Measurements from ENCODE around the gene USP14. TPM values are rescaled to one million over a fixed set of nuclear protein-coding genes. Genes with fewer than 3 reads are reported as not detected.

The USP14 gene
- total RNA-seq, 1 experiment from 2014 or later, result 21.5 TPM

GRCh38 chr18:159933-160332 is 1.6 kb downstream of the USP14 start:
- no peak for DNase-seq (ENCODE audit: low spot score)

DNA sequence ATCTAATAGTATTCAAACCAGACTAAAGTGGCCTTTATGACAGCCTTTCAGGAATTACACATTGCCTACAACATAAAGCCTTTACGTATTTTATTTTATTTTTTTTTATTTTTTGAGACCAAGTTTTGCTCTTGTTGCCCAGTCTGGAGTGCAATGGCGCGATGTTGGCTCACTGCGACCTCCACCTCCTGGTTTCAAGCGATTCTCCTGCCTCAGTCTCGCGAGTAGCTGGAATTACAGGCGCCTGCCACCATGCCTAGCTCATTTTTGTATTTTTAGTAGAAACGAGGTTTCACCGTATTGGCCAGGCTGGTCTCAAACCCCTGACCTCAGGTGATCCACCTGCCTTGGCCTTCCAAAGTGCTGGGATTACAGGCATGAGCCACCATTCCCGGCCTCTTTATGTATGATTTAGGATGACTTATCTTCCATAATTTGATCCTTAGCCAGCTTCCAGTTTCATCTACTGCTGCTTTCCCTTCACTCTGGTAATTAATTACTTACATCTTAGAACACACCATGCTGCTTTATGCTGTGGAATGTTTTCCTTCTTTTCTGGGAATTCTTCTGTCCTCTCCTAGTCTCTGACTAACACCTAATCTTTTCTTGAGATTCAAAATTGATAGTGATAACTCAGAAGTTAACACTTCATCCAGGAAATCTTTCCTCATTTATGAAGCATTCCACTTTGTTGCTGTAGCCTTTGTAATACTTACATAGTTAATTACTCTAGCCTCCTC is 2.6 kb downstream of the USP14 start:
- no peak for DNase-seq (ENCODE audit: low spot score)

GRCh38 chr18:172361-172760 is 14.0 kb downstream of the USP14 start:
- DNase-seq (ENCODE audit: low spot score), result no peak

DNA sequence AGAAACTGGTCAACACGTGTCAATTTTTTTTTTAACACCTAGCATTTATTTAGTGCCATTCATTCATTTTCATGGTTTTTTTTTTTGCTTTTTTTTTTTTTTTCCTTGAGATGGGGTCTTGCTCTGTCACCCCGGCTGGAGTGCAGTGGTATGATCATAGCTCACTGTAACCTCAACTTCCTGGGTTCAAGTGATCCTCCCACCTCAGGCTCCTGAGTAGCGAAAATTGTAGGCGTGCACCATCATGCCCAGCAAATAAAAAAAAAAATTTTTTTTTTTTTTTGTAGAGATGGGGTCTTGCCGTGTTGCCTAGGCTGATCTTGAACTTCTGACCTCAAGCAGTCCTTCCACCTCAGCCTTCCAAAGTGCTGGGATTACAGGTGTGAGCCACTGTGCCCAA is 21.1 kb downstream of the USP14 start:
- no peak for DNase-seq (ENCODE audit: low spot score)

- no peak for DNase-seq (ENCODE audit: low spot score)
Measured at GRCh38 chr18:181711-182110, 23.4 kb downstream of the USP14 start.

DNA sequence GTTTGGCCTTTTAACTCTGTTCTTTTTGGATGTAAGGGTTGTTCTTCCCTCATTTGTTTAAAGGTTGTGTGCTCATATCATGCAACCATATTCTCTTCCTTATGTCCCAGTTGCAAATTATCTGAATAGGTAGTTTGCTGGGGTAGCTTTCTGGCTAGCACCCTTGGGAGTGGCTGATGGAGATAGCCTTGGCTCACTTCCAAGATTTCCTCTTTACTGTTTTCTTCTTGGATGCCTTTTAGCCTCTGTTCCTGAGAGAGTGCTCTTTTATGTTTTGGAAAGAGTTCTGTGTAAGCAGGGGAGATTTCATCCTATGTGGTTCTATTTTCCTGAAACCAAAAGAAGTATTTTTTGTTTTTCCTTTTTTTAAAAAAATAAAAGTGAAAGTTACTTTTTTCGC is 25.4 kb downstream of the USP14 start:
- DNase-seq (ENCODE audit: low spot score), result no peak

- no peak for DNase-seq (ENCODE audit: low spot score)
Measured at GRCh38 chr18:189254-189653, 30.9 kb downstream of the USP14 start.

GRCh38 chr18:191725-192124 is 33.4 kb downstream of the USP14 start:
- no peak for DNase-seq (ENCODE audit: low spot score)

- no peak for DNase-seq (ENCODE audit: low spot score)
Measured at GRCh38 chr18:192801-193200, 34.4 kb downstream of the USP14 start.

GRCh38 chr18:195651-196050 is 37.3 kb downstream of the USP14 start:
- no peak for DNase-seq (ENCODE audit: low spot score)

DNA sequence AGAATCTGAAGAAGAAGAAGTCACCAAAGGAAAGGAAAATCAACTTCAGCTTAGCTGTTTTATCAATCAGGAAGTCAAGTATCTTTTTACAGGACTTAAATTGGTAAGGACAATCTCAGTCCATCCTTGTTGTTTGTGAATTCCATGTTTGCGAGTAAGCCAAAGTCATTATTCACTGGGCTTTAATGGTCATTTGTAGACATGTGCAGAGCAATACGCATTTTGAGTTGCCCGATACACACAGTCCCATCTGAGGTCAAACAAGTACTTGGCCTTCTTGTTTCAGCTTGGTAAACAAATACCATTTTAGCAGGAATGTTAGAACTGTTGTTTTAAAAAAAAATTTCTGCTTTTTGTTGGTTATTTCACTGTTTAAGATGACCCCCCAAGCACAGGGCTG is 40.9 kb downstream of the USP14 start:
- DNase-seq (ENCODE audit: low spot score), result no peak

DNA sequence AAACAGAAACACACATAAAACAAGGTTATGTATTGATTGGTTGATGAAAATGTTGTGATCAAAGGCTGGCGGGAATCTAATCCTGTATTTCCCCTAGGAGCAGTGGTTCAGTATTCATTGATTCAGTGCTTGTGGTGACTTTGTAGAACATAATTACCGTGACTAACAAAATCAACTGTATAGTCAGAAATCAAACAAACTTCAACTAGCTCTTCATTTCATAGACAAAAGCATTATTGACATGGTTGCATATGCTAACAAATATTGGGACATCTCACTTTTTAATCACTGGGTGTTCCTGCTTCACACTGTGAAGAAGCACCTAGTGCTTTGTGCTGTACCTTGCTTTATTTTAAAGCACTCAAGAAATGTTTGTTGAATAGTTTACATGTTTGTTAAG is 41.4 kb downstream of the USP14 start:
- no peak for DNase-seq (ENCODE audit: low spot score)

GRCh38 chr18:210075-210474 is 51.7 kb downstream of the USP14 start:
- DNase-seq (ENCODE audit: low spot score), result no peak

GRCh38 chr18:210733-211132 is 52.4 kb downstream of the USP14 start:
- no peak for DNase-seq (ENCODE audit: low spot score)

- no peak for DNase-seq (ENCODE audit: low spot score)
Measured at GRCh38 chr18:211582-211981, 53.2 kb downstream of the USP14 start.

GRCh38 chr18:212780-213179 is 54.4 kb downstream of the USP14 start:
- no peak for DNase-seq (ENCODE audit: low spot score)

DNA sequence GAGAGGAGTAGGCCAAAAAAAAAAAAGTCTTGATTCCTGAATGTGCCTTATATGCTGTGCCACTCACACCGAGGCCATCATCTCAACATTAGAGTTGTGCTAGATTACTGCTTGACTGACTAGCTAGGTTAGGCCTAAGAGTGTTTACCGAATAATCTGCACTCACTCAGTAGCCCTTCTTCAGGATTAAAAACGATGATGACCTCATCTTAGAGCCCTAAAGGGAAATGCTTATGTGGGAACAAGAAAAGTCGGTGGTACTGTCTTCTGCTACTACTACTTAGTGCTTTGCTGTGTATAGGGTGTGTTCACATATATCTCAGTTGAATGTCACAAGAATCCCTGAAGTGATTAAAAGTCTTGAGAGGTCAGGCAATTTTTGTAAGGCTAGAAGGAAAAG is 55.1 kb downstream of the USP14 start:
- no peak for DNase-seq (ENCODE audit: low spot score)

DNA sequence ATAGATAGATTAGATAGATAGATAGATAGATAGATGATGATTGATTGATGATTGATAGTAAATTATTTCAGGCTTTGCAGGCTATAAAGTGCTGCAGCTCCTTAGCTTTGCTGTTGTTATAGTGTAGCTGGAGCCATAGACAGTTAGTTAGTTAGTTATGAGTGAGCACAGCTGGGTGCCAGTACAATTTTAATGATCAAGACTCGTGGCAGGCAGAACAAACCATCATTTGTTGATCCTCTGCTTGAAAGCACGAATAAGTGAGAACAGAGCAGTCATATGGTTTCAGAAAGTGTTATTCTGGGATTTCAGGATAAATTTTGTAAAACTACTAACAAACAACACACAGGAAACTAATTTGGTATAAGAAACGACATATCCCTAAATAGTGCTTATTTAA is 55.6 kb downstream of the USP14 start:
- DNase-seq (ENCODE audit: low spot score), result no peak

DNA sequence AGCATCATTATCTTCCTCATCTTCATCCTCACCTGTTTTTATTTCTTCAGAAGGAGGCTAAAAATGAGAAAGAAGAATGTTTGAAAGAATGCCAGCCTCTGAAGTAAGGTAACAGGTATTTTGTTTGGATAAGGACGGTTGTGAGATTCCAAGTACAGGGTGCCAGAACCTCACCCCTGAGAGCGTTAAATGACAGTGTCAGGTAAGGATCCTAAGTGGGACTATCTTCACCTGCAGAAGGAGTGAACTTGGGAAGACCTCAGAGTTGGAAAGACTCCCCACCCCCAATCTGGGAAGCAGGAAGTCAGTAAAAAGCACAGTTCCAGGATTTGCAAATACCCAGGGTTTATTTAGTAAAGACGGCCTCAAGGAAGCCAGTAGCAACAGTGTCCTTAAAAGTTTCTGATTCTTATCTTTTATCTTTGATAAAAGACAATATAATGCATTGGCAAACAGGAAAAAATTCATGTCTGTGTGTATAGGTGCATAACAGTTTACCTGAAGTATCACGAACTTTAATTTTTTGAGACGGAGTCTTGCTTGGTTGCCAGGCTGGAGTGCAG is 57.2 kb downstream of the USP14 start:
- DNase-seq (ENCODE audit: low spot score), result no peak

- no peak for DNase-seq (ENCODE audit: low spot score)
Measured at GRCh38 chr18:217532-218336, 59.4 kb downstream of the USP14 start.

- DNase-seq (ENCODE audit: low spot score), result no peak
Measured at GRCh38 chr18:220708-221107, 62.4 kb downstream of the USP14 start.

DNA sequence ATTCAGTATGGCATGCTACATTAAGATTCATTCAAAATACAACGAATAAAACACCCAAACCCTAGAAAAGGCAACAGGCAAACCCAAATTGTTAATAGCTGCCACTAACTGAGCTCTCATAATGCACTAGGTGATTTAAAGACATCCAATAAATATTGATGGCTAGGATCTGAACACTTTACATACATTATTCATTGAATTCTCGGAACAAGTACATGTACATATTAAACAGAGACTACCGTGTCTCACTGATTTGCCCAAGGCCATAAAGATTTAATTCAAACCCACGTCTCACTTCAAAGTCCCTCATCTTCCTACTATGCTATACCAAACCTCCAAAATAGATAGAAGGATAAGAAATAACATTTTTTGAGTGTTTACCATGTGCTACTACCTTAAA is 67.4 kb downstream of the USP14 start:
- DNase-seq (ENCODE audit: low spot score), result no peak

DNA sequence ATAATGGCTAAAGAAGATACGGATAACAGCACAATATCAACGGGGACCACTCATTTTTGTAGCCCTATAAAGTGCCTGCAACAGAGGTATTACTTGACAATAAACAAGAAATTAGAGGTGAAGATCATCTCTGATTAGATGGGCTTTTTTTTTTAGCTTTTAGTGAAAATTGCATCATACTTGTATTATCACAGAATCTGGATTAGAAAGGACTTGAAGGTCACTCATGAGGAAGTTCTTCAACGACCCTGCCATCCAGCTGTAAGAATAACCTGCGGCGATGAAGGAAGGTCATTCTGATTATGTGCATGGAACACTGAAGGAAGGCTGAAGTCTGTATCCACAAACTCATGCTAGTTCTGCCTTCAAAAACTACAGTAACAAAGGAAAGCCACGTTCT is 69.0 kb downstream of the USP14 start:
- DNase-seq (ENCODE audit: low spot score), result no peak

Data from H4 (cell line).